SK-N-SH (cell line): ENCODE results near the gene GAN. TPM values are rescaled to one million over a fixed set of nuclear protein-coding genes. Genes with fewer than 3 reads are reported as not detected.

Experiments used
- CTCF ChIA-PET: fragments of 300-600, 350-600 bp; formaldehyde crosslinking; extraction: SDS; loops from one replicate; lab custom pipeline; 2021; lab: Yijun Ruan, JAX
- POLR2A ChIA-PET: fragments of 350-600 bp; sonication (Branson Sonifier 250); formaldehyde crosslinking; extraction: SDS; loops from one replicate; lab custom pipeline; 2020; ENCODE audit warnings: antibody characterized with exemption, inconsistent platforms; lab: Yijun Ruan, JAX
- DNase-seq: peaks from one replicate; pipeline ENCODE4 v3.0.0; 2012
- H2AFZ ChIP-seq: fragments of 200-600 bp; sonication (generic); 2 replicates; pipeline ENCODE4 v1.8.1; 2016; ENCODE audit warnings: antibody characterized with exemption, mild to moderate bottlenecking, low read depth
- H3F3A ChIP-seq: fragments of 200-600 bp; sonication (generic); replicated peaks from 2 replicates; pipeline ENCODE3; 2016; ENCODE audit warnings: antibody characterized with exemption, mild to moderate bottlenecking; ENCODE audit not compliant: insufficient read depth
- H3K27ac ChIP-seq, 2 experiments: fragments of 200-500 bp in 1 of 2; fragments of 200-600 bp in 1 of 2; sonication (Bioruptor generic) in 1 of 2; sonication (generic), shearing (Covaris generic) in 1 of 2; 2 replicates each; pipeline versions ENCODE4 v1.5.1 to v1.6.1; 2014 to 2016; ENCODE audit warnings: low read depth in 2 of 2, inconsistent platforms in 1 of 2, low read length in 1 of 2, mild to moderate bottlenecking in 1 of 2, mixed read lengths in 1 of 2
- H3K27me3 ChIP-seq: fragments of 200-600 bp; sonication (generic), shearing (Covaris generic); 2 replicates; pipeline ENCODE4 v1.6.1; 2016; ENCODE audit warnings: mixed run types; ENCODE audit not compliant: insufficient read depth
- H3K36me3 ChIP-seq, 2 experiments: fragments of 200-500 bp in 1 of 2; fragments of 200-600 bp in 1 of 2; sonication (Bioruptor generic) in 1 of 2; sonication (generic) in 1 of 2; replicated peaks in 1 of 2; 2 replicates each; pipeline versions ENCODE3 to v1.5.1; 2014 to 2016; ENCODE audit warnings: low read length in 1 of 2, mild to moderate bottlenecking in 1 of 2; ENCODE audit not compliant: insufficient read depth in 2 of 2, control insufficient read depth in 1 of 2
- H3K4me1 ChIP-seq, 2 experiments: fragments of 200-500 bp in 1 of 2; fragments of 200-600 bp in 1 of 2; sonication (Bioruptor generic) in 1 of 2; sonication (generic), shearing (Covaris generic) in 1 of 2; 2 replicates each; pipeline versions ENCODE4 v1.5.1 to v1.6.1; 2014 to 2016; ENCODE audit warnings: low read depth in 1 of 2, low read length in 1 of 2, mixed run types in 1 of 2; ENCODE audit not compliant: insufficient read depth in 2 of 2, control insufficient read depth in 1 of 2
- H3K4me2 ChIP-seq: fragments of 200-600 bp; sonication (generic), shearing (Covaris generic); 2 replicates; pipeline ENCODE4 v1.6.1; 2017; ENCODE audit warnings: mixed run types
- H3K4me3 ChIP-seq, 2 experiments: fragments of 200-500 bp in 1 of 2; fragments of 200-600 bp in 1 of 2; sonication (Bioruptor generic) in 1 of 2; sonication (generic), shearing (Covaris generic) in 1 of 2; 2 replicates each; pipeline versions ENCODE4 v1.5.1 to v1.8.1; 2014 to 2016; ENCODE audit warnings: low read depth in 2 of 2, inconsistent platforms in 1 of 2, low read length in 1 of 2, mild to moderate bottlenecking in 1 of 2, mixed read lengths in 1 of 2, moderate library complexity in 1 of 2
- H3K79me2 ChIP-seq: fragments of 200-600 bp; sonication (generic); 2 replicates; pipeline ENCODE4 v1.8.1; 2017; ENCODE audit warnings: mild to moderate bottlenecking; ENCODE audit not compliant: insufficient read depth
- H3K9ac ChIP-seq: fragments of 200-600 bp; sonication (generic); 2 replicates; pipeline ENCODE4 v1.6.1; 2017; ENCODE audit warnings: mixed run types
- H3K9me2 ChIP-seq: fragments of 200-600 bp; sonication (generic); 2 replicates; pipeline ENCODE4 v1.6.1; 2017; ENCODE audit warnings: mixed run types
- H3K9me3 ChIP-seq: fragments of 200-600 bp; sonication (generic); 2 replicates; pipeline ENCODE4 v1.6.1; 2017; ENCODE audit warnings: mixed run types, mild to moderate bottlenecking, moderate library complexity
- H4K20me1 ChIP-seq: fragments of 200-600 bp; sonication (generic); 2 replicates; pipeline ENCODE4 v1.6.1; 2017; ENCODE audit warnings: mild to moderate bottlenecking, mixed run types; ENCODE audit not compliant: insufficient read depth
- CHD2 ChIP-seq: fragments of 150-350 bp; IDR thresholded peaks from 2 replicates; pipeline ENCODE4 v1.6.1; 2018; ENCODE audit warnings: low read length; ENCODE audit not compliant: partially characterized antibody
- ELF1 ChIP-seq: IDR thresholded peaks from 2 replicates; pipeline ENCODE4 v1.4.0; 2012
- EP300 ChIP-seq, 2 experiments: IDR thresholded peaks; 2 replicates each; pipeline versions ENCODE4 v1.4.0 to v1.6.1; 2012; ENCODE audit warnings: borderline replicate concordance in 1 of 2, low read depth in 1 of 2, low read length in 1 of 2
- EZH2phosphoT487 ChIP-seq: fragments of 200-600 bp; sonication (generic); IDR thresholded peaks from 2 replicates; pipeline ENCODE4 v1.6.1; 2017; ENCODE audit warnings: low read depth, mixed run types, mild to moderate bottlenecking, antibody characterized with exemption, moderate library complexity, borderline replicate concordance
- FOXJ3 ChIP-seq: sonication (generic); formaldehyde crosslinking; IDR thresholded peaks from 2 replicates; pipeline ENCODE4 v1.5.1; 2020; ENCODE audit warnings: mild to moderate bottlenecking, missing genetic modification reagents
- GABPA ChIP-seq: IDR thresholded peaks from 2 replicates; pipeline ENCODE4 v1.4.0; 2012; ENCODE audit warnings: low read depth, mild to moderate bottlenecking
- GATA2 ChIP-seq: sonication (generic); formaldehyde crosslinking; IDR thresholded peaks from 2 replicates; pipeline ENCODE4 v1.5.0; 2020; ENCODE audit warnings: mild to moderate bottlenecking, missing genetic modification reagents
- MAX ChIP-seq: IDR thresholded peaks from 2 replicates; pipeline ENCODE4 v1.4.0; 2012; ENCODE audit warnings: low read depth
- MEF2A ChIP-seq: IDR thresholded peaks from 2 replicates; pipeline ENCODE4 v1.4.0; 2012; ENCODE audit warnings: low read depth, borderline replicate concordance
- NFIC ChIP-seq: IDR thresholded peaks from 2 replicates; pipeline ENCODE4 v1.4.0; 2012; ENCODE audit warnings: borderline replicate concordance
- POLR2AphosphoS5 ChIP-seq: IDR thresholded peaks from 2 replicates; pipeline ENCODE4 v1.6.1; 2012; ENCODE audit warnings: low read depth, low read length
- RAD21 ChIP-seq: IDR thresholded peaks from 2 replicates; pipeline ENCODE4 v1.6.1; 2012; ENCODE audit warnings: mild to moderate bottlenecking, low read length
- RCOR1 ChIP-seq: fragments of 150-350 bp; IDR thresholded peaks from 2 replicates; pipeline ENCODE4 v1.6.1; 2017; ENCODE audit warnings: antibody characterized with exemption, low read length
- TAF1 ChIP-seq: IDR thresholded peaks from 2 replicates; pipeline ENCODE4 v1.6.1; 2012; ENCODE audit warnings: low read depth, mild to moderate bottlenecking, low read length, moderate library complexity, borderline replicate concordance
- TEAD4 ChIP-seq: IDR thresholded peaks from 2 replicates; pipeline ENCODE4 v1.4.0; 2012; ENCODE audit warnings: mild to moderate bottlenecking, borderline replicate concordance; ENCODE audit not compliant: insufficient read depth
- USF2 ChIP-seq: fragments of 150-350 bp; IDR thresholded peaks from 2 replicates; pipeline ENCODE4 v1.6.1; 2017; ENCODE audit warnings: antibody characterized with exemption, low read length, low read depth, borderline replicate concordance
- WGBS: methylation state at CpG from one replicate; pipeline ENCODE4 v1.1.6; 2017; ENCODE audit warnings: low lambda C conversion rate; 5-methylcytosine and 5-hydroxymethylcytosine counted together
- polyA plus RNA-seq, 3 experiments: library from polyadenylated mRNA; depleted of rRNA; stranded (reverse); fragments of >200 nt; gene quantifications; 2 replicates each; pipeline ENCODE4 v1.2.3, GENCODE V29; 2012
- TF ChIP-seq, protein P1 (sequence below): IDR thresholded peaks from 2 replicates; pipeline ENCODE4 v1.6.1; 2012; ENCODE audit warnings: mild to moderate bottlenecking, low read depth, low read length, moderate library complexity

Gene GAN
- polyA plus RNA-seq, 1 of the 3 experiments (the other 2 are of a cell fraction), result 0.79 TPM

- no peak for TF ChIP-seq GATA2 (CRISPR knock-in tag)
Observed at GRCh38 chr16:81327447-81328196, 12.9 kb downstream of the GAN start (continued).

GRCh38 chr16:81329947-81330346 is 15.2 kb downstream of the GAN start:
- no peaks in the 10 kb centered on the region for H3F3A ChIP-seq
- H3K9ac ChIP-seq, result no peak overlapping the region
- no peak for DNase-seq
- H3K27ac ChIP-seq, result no peak overlapping the region; a peak in 1 of 4 replicates
- H3K9me2 ChIP-seq, result no peaks in the 10 kb centered on the region
- POLR2A ChIA-PET, result no interaction called here
- H3K27me3 ChIP-seq, result no peaks in the 10 kb centered on the region
- H3K4me2 ChIP-seq, result no peak overlapping the region
- H3K79me2 ChIP-seq, result peaks cover 52% of the 10 kb centered on the region
- CTCF ChIA-PET, result interaction anchor here (1.0 kb wide), 1 partner anchor 11 kb away, joined by 3 read pairs; no protein-coding TSS in a partner anchor
- 87% methylated on average over 5 of the region's 5 CpGs for WGBS
- no peaks in the 10 kb centered on the region for H3K36me3 ChIP-seq
- TF ChIP-seq TEAD4 (no peak), ELF1 (no peak), MEF2A (no peak), TAF1 (no peak), NFIC (no peak), EP300 (IDR thresholded peaks at IDR 0.05; ENCODE audit: borderline replicate concordance in 1 of 2, low read depth in 1 of 2, low read length in 1 of 2) (no peak), USF2 (no peak), RAD21 (no peak), MAX (no peak), RCOR1 (no peak), FOXJ3 (CRISPR knock-in tag) (no peak), EZH2phosphoT487 (no peak), GABPA (no peak), POLR2AphosphoS5 (no peak), CHD2 (no peak)
- TF ChIP-seq, protein P1, sequence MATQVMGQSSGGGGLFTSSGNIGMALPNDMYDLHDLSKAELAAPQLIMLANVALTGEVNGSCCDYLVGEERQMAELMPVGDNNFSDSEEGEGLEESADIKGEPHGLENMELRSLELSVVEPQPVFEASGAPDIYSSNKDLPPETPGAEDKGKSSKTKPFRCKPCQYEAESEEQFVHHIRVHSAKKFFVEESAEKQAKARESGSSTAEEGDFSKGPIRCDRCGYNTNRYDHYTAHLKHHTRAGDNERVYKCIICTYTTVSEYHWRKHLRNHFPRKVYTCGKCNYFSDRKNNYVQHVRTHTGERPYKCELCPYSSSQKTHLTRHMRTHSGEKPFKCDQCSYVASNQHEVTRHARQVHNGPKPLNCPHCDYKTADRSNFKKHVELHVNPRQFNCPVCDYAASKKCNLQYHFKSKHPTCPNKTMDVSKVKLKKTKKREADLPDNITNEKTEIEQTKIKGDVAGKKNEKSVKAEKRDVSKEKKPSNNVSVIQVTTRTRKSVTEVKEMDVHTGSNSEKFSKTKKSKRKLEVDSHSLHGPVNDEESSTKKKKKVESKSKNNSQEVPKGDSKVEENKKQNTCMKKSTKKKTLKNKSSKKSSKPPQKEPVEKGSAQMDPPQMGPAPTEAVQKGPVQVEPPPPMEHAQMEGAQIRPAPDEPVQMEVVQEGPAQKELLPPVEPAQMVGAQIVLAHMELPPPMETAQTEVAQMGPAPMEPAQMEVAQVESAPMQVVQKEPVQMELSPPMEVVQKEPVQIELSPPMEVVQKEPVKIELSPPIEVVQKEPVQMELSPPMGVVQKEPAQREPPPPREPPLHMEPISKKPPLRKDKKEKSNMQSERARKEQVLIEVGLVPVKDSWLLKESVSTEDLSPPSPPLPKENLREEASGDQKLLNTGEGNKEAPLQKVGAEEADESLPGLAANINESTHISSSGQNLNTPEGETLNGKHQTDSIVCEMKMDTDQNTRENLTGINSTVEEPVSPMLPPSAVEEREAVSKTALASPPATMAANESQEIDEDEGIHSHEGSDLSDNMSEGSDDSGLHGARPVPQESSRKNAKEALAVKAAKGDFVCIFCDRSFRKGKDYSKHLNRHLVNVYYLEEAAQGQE, result no peak
- TF ChIP-seq, all 33 proteins: peak for 0
- Histone ChIP-seq H3K9me3 (no peaks in the 10 kb centered on the region), H4K20me1 (no peaks in the 10 kb centered on the region), H2AFZ (no peak overlapping the region), H3K4me3 (no peak overlapping the region), H3K4me1 (peaks cover 0 to 8% of the 10 kb centered on the region in 2 experiments; a peak in 2 of 4 replicates)
